A673 (cell line): ENCODE data around the gene TLE1.

Source experiments
- EZH2 ChIP-seq: fragments of 200-600 bp; sonication (generic); IDR thresholded peaks from 2 replicates; pipeline ENCODE4 v1.6.1; 2017; ENCODE audit warnings: borderline replicate concordance, low read depth, mild to moderate bottlenecking, mixed read lengths, antibody characterized with exemption, low read length; ENCODE audit not compliant: poor library complexity, severe bottlenecking
- TF ChIP-seq, protein P1 (sequence below): fragments of 300-800, 200-600 bp; sonication (generic); conservative IDR thresholded peaks from 2 replicates; pipeline ENCODE4 v1.5.1; 2017; ENCODE audit warnings: low read depth, mild to moderate bottlenecking, antibody characterized with exemption, low read length, moderate library complexity, mixed read lengths

DNA sequence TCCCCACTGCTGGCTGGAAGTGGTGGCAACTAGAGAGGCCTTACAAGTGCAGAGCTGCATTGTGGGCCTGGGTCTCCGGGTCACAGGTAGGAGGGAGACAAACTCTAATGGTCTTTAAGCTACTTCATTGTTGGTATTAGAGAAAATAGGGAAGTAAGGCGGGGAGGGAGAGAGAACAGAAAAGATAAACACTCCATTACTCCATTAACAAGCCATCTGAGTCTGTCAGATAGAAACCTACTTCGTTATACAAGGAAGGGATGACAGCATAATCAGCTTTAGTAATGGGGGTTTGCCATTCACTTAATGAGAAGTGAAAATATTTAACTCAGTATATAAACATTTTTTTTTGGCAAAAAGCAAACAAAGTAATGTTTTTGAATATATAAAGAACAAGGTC is 107.4 kb downstream of the TLE1 start:
- TF ChIP-seq, protein P1, sequence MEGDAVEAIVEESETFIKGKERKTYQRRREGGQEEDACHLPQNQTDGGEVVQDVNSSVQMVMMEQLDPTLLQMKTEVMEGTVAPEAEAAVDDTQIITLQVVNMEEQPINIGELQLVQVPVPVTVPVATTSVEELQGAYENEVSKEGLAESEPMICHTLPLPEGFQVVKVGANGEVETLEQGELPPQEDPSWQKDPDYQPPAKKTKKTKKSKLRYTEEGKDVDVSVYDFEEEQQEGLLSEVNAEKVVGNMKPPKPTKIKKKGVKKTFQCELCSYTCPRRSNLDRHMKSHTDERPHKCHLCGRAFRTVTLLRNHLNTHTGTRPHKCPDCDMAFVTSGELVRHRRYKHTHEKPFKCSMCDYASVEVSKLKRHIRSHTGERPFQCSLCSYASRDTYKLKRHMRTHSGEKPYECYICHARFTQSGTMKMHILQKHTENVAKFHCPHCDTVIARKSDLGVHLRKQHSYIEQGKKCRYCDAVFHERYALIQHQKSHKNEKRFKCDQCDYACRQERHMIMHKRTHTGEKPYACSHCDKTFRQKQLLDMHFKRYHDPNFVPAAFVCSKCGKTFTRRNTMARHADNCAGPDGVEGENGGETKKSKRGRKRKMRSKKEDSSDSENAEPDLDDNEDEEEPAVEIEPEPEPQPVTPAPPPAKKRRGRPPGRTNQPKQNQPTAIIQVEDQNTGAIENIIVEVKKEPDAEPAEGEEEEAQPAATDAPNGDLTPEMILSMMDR: no peak
- TF ChIP-seq EZH2: no peak
